ENCODE data around the gene UVRAG. TPM values are rescaled to one million over a fixed set of nuclear protein-coding genes. Genes with fewer than 3 reads are reported as not detected.

UVRAG gene
- total RNA-seq, 4 donors from 2014 or later = 14.6 to 28.0 (median 20.7) TPM

DNA sequence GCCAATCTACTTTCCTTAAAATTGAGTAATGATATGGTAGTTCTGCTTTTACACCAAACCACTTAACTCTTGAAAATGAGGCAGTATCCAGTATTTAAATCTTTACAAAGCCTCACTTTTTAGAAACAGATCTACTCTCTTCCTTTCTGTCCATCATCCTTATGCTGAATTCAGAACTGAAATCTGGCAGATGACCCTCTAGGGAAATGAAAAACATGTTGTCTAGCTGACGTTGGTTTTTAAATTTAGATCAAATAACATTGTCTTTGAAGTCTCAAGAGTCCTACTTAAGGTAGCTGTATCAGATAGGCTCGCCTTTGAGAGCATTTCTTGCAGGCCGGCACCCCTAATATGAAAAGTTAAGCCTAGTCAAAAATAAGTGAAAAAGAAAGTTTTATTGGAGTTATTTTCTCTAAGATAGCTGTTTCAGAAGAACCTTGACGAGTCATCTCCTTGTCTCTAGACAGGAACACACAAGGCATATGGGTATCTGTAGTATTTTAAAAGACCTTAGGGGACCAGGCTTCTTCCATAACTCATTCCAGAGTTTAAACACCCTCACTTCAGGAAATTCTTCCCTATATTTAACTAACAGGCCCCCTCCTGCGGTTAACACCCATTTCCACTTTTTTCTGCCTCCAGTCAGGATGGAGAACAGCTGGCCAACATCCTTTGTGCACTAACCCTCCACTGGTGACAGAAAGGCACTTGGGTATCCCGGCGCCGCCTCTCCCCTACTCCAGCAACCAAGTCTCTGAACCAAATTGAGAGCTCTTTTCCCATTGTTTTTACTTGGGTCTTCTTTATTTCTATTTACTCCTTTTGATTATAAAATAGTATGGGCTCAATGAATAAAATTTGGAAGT is 310.1 kb downstream of the UVRAG start:
- 77 to 80% methylated on average over 8 of the region's 8 CpGs for WGBS, 2 donors
- intact Hi-C loops (cut with DNase I; ENCODE audit: low total_unique reads) = no loop called here
- no peak for DNase-seq (ENCODE audit: low spot score in 2 of 2)
- TF ChIP-seq POLR2A (IDR thresholded peaks at IDR 0.05) = no peak
- TF ChIP-seq CTCF (IDR thresholded peaks at IDR 0.05) = no peak
- no peak overlapping the region for H3K4me3 ChIP-seq (ENCODE audit: low read depth, poor library complexity, severe bottlenecking)

DNA sequence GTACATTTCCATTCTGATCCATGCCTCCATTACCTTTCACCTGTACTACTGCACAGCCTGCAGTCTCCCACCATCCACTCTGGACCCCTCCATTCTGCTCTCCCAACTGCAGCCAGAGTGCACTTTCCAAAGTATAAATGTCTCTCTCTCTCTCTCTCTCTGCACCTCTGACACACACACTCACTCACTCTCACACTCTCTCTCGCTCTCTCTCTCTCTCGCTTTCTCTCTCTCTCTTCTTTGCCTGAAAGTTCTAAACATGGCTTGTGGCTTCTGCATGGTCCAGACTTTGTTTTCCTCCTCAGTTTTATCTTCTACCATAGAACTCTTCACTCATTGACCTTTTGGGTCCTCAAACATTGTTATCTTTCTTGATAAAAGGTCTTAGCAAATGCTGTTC is 314.7 kb downstream of the UVRAG start:
- intact Hi-C loops (cut with DNase I; ENCODE audit: low total_unique reads) = no loop called here
- no peak for DNase-seq (ENCODE audit: low spot score in 2 of 2)
- H3K4me3 ChIP-seq (ENCODE audit: low read depth, poor library complexity, severe bottlenecking) = no peak overlapping the region
- WGBS, 2 donors = 96 to 100% methylated on average over 2 of the region's 2 CpGs
- no peak for TF ChIP-seq CTCF (IDR thresholded peaks at IDR 0.05)

GRCh38 chr11:76131142-76131541 is 316.1 kb downstream of the UVRAG start:
- no peak for DNase-seq (ENCODE audit: low spot score in 2 of 2)
- no peak overlapping the region for H3K4me3 ChIP-seq (ENCODE audit: low read depth, poor library complexity, severe bottlenecking)
- TF ChIP-seq POLR2A (IDR thresholded peaks at IDR 0.05) = no peak
- TF ChIP-seq CTCF (IDR thresholded peaks at IDR 0.05) = no peak
- 46 to 72% methylated on average over 2 of the region's 2 CpGs for WGBS, 2 donors
- intact Hi-C loops (cut with DNase I; ENCODE audit: low total_unique reads) = no loop called here

DNA sequence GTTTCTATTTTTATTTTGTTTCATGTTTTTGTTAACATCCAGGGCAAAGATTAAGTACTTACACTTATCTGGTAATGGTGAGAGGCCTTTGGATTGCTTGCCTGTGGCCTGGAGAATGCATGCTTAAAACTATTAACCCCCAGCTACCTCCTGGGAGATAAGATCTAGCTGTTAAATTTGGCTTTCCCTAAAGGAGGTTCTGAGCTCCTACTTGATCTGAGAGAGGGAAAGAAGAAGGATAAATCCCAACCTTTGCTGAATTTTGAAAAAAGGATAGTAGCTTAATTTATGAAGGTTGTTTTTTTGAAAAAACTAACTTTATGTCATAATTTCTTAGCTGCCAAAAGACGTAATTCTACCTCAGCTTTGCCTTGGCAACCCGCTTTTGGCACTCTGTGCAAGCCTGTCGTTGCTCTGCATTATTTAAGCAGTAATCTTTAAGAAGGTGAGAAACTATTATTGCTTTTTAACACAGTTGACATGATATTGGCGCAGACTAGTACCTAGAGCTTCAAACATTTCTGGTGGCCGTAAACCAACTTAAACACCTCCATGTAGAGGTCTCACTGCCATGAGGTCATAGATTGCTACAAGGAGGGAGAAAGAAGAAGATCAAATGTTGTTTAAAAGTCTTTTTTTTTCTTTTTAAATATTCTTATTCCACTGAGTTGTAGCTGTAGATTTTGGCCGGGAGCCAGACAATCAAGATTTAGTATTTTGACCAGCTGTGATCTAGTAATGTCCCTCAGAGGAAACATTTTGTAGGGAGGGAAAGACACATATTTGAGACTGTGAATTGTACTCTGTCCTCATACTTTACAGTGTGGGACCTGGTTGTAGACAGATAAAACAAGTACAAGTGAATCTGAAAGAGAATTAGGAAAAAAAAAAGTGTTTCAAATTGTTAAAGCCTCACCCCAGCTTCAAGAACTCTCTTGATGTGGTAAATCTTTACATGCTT is 316.9 kb downstream of the UVRAG start:
- no peak for TF ChIP-seq POLR2A (IDR thresholded peaks at IDR 0.05)
- TF ChIP-seq CTCF (IDR thresholded peaks at IDR 0.05) = no peak
- WGBS, 2 donors = 55 to 61% methylated on average over 6 of the region's 6 CpGs
- H3K4me3 ChIP-seq (ENCODE audit: low read depth, poor library complexity, severe bottlenecking) = no peak overlapping the region
- no peak for DNase-seq (ENCODE audit: low spot score in 2 of 2)
- intact Hi-C loops (cut with DNase I; ENCODE audit: low total_unique reads) = no loop called here

DNA sequence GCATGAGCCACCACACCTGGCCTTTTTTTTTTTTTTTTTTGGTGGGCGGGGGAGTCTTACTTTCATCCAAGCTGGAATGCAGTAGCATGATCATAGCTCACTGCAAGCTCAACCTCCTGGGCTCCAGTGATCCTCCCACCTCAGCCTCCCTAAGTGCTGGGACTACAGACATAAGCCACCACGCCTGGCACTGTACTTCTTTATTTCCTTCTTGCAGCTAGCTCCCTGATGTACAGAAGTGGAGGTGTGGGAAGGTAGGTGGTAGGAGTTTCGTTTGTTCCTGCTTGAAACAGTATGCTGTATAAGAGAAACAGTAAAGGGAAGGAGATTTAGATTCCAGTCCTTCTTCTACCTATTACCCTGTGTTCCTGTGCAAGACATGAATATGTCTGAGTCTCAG is 319.2 kb downstream of the UVRAG start:
- intact Hi-C loops (cut with DNase I; ENCODE audit: low total_unique reads) = no loop called here
- 94% methylated on average over 3 of the region's 3 CpGs for WGBS, 2 donors
- no peak for TF ChIP-seq CTCF (IDR thresholded peaks at IDR 0.05)
- no peak for TF ChIP-seq POLR2A (IDR thresholded peaks at IDR 0.05)
- no peak for DNase-seq (ENCODE audit: low spot score in 2 of 2)
- no peak overlapping the region for H3K4me3 ChIP-seq (ENCODE audit: low read depth, poor library complexity, severe bottlenecking)

Data from lower leg skin (tissue), 4 donors.